Kasumi-1 (cell line): Measurements from ENCODE around the gene DKK1.
"Not testable (repeated sequence)": the region's sequence is repeated elsewhere in the genome, so short reads cannot be mapped to it uniquely, and the experiment has no call there.

Experiments used
- DNase-seq, 2 experiments: peaks; one replicate each; lab custom pipeline; 2025; lab: John Stamatoyannopoulos, UW

Gene DKK1

GRCh38 chr10:52318136-52318701, 4.1 kb downstream of the DKK1 start:
- no peak for DNase-seq

DNA sequence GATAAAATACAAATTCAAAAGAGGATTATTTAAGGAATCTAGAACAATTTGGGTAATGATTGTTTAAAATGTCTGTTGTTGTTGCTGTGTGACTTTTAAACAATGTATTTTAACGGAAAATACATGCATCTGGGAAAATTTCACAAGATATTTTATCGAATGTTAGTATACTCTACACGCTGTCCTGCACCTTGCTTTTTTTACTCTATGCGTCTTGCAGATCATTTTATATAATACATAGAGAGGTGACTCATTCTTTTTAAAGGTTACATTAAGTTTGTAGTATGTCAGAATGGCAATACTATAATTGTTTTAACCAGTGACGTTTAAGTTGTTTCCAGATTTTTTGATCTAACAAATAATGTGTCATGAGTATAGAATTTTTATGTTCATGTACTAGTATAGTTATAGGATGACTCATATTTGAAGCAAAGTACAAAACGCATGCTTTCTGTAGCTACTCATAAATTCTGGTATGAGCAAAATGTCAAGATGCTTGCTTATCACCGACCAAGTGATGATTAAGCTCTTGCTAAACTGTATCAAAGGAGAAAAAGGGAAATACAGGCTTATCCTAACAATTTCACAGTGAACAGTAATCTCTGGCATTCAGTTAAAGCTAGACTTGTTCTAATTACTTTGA, 4.9 kb downstream of the DKK1 start:
- no peak for DNase-seq

GRCh38 chr10:52319926-52320325, 5.8 kb downstream of the DKK1 start:
- no peak for DNase-seq

DNA sequence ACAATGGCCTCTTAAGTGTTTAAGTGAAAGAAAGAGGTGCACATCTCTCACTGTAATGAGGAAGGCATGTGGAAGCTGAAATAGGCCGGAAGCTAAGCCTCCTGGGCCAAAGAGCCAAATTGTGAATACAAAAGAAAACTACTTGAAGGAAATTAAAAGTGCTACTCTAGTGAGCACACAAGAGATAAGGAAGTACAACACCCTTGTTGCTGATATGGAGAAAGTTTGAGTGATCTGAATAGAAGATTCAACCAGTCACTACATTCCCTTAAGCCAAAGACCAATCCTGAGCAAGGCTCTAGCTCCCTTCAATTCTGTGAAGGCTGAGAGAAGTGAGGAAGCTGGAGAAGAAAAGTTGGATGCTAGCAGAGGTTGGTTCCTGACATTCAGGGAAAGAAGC, 8.2 kb downstream of the DKK1 start:
- no peak for DNase-seq

- no peak for DNase-seq
Measured at GRCh38 chr10:52322936-52323335, 8.9 kb downstream of the DKK1 start.

DNA sequence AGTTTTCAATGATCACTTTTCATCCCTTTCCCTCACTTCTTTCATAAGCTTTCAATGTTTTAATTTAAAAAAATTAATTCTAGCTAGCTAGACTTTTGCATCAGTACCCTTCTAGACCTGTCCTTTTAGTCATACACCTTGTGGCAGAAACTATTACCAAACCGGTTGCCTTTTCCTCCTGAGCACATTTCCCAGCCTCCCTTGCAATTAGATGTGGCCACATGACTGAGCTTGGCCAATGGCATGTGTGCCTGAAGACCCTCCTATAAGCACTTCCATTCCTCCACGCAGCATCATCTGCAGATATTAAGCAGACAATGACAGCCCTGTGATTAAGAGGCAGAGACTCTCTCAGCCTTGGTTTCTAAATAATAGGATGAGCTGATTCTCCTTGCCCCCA, 12.3 kb downstream of the DKK1 start:
- DNase-seq = no peak

DNA sequence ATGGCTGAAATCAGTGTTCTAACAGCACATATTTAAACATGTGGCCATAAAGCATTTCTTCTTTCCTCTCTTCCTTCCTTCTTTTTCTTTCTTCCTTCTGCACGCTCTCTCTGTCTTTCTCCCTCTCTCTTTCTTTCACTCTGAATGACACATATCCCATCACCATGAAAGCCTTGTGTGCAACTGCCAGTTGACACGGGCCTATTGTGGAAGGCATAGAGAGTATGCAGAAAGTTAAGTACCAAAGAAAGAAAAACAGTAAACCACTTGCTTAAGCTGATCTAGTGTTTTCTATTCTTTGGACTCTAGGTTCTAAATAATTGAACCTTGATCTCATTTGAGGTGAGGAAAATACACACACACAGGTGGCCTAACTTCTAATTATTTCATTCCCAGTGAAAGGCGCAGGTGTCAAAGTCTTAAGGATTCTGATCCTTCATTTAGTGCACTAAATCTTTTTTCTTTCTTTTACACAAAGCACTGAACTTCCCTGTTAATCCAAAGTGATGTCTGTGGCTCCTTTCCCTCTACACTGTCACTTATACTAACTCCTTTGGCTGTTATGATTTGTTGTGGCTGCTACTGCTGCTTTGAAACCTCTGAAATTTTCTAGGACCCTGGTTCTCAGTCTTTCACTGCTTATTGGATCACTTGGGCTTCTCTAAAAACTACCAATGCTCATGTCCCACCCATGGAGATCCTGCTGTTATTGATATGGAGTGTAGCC, 17.7 kb downstream of the DKK1 start:
- DNase-seq = no peak

- no peak for DNase-seq
Measured at GRCh38 chr10:52332815-52333214, 18.7 kb downstream of the DKK1 start.

GRCh38 chr10:52334595-52334994, 20.5 kb downstream of the DKK1 start:
- DNase-seq = no peak

GRCh38 chr10:52335665-52336064, 21.6 kb downstream of the DKK1 start:
- no peak for DNase-seq

GRCh38 chr10:52337225-52337624, 23.1 kb downstream of the DKK1 start:
- DNase-seq = no peak

- DNase-seq = no peak
Measured at GRCh38 chr10:52343439-52343838, 29.4 kb downstream of the DKK1 start.

DNA sequence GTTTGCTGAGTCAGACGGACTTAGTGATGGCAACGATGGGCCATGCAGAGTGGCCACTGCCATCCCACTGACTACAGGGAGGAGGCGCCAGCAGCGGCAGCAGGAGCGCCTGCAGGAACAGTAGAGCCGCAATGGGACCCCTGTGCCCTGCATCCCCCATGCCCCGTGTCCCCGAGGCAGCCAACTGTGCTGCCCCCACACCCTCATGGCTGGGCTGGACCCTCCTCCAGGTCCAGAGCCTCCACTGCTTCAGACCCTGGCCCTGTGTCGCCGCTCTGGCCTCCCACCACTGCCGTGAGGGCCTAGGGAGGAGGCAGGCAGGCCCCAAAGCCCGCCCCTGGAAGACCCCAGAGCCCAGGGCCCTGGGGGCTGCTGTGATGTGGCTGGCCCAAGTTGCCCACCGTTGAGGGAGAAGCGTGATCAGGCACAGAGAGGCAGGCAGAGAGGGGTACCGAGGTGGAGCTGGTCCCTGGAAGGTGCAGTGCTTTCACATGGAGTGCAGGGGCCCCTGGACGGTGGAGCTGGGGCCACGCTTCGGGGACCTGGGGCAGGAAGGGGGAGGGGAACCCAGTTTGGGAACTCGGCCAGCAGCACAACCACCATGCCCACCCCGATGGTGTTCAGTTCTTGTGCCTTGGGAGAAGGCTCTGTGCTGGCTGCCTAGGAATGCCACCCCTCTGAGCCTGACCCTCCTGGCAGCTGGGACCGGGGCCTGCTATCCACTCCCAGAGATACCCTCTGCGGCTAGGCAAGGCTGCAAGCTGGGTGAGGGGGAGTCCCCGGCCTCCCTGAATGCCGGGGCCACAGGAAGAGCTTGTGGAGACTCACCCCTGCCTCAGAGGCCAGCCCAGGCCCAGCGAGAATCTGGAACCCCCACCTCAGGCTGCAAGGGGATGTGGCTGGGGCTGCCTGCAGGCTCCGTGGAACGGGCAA, 32.6 kb downstream of the DKK1 start:
- no peak for DNase-seq

DNA sequence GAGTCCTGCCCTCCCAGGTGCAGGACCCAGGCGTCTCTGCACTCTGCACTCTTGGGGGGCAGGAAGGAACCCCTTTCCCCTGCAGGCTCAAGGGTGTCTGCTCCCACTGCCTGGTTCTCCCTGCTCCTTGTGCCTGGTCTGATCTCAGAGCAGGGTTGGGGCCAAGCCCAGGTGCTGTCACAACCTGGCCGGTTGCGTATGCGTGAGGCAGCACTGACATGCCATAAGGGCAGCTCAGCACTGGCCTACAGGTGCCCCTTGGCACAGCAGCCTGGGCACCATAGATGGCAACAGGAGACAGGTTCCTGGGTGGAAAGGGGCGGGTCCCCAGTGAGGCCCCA, 33.2 kb downstream of the DKK1 start:
- DNase-seq = no peak

GRCh38 chr10:52348037-52348564, 34.0 kb downstream of the DKK1 start:
- DNase-seq = peak in 1 of 2 experiments; percentile 29

DNA sequence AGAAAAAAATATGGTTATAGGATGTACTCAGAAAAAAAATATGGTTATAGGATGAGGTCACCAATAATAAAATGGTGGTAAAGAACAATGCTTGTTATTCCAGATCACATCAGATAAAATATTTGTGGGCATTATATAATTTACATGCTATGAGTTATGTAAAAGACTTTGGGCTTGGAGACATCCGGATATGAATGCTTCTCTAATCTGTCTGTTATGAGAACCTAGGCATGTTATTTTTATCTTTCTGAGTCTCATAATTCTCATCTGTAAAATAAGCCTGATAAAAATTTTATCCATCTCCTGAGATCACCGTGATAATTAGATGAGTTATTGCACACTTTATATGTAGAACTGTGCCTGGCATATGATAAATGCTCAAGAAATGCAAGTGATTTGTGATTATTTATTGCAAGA, 37.8 kb downstream of the DKK1 start:
- no peak for DNase-seq

DNA sequence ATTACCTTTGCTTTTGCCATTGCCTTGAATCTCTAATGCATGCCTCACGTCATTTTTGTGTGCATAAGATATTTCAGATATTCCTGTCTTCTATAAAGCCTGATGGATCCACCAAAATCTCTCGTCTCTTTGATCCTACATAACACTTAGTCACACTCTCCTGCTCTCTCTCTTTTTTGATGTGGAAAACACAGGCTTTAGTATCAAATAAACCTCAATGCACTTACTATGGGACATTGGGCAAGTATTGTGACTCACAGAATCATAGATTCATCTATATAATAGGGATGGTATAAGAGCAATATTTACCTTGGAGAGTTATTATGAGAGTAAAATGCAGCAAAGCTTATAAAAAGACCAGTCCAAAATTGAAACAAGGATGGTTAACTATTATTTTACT, 39.1 kb downstream of the DKK1 start:
- no peak for DNase-seq

GRCh38 chr10:52353960-52354394, 39.9 kb downstream of the DKK1 start:
- DNase-seq = no peak

- no peak for DNase-seq
Measured at GRCh38 chr10:52357971-52358370, 43.9 kb downstream of the DKK1 start.

- peak; percentile 18 to 25 for DNase-seq
Measured at GRCh38 chr10:52359441-52359840, 45.4 kb downstream of the DKK1 start.

GRCh38 chr10:52365547-52366432, 51.7 kb downstream of the DKK1 start:
- DNase-seq = not testable (repeated sequence)
